ENCODE results near the gene TCAF1. TPM values are rescaled to one million over a fixed set of nuclear protein-coding genes. Genes with fewer than 3 reads are reported as not detected.
"Not testable (repeated sequence)": the region's sequence is repeated elsewhere in the genome, so short reads cannot be mapped to it uniquely, and the experiment has no call there.

TCAF1 gene
- total RNA-seq, 2 donors from 2014 or later: 13.2 to 18.5 TPM

GRCh38 chr7:143876218-143876617 is 25.8 kb downstream of the TCAF1 start:
- Mint-ChIP-seq H3K4me1 (ENCODE audit: low read depth) (no peaks in the 10 kb centered on the region), H3K27ac (no peak overlapping the region), H3K4me3 (no peak overlapping the region), H3K9me3 (no peaks in the 10 kb centered on the region), H3K27me3 (ENCODE audit: low read depth) (peaks cover 5% of the 10 kb centered on the region), H3K36me3 (ENCODE audit: insufficient read depth in 2 of 2) (no peaks in the 10 kb centered on the region)
- ATAC-seq (replicated peaks in 1 of 2) (no peak), DNase-seq (no peak)

DNA sequence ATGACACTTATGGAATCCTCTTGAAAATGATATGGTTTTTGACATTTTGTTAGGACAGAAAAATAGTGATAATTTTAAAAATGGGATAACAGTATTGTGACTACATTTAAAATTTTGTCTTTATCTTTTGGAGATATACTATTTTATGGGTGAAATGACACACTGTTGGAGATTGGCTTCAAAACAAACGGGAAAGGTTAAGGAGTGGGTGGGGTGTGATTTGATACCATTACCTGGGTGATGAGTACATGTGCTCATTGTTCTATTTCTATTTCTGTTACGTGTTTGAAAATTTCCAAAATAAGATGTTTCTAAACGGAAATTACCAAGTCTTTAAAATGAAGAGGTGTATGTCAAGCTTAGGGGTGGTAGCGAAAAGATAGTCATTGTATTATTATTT is 28.7 kb downstream of the TCAF1 start:
- DNase-seq; H3K27ac Mint-ChIP-seq; ATAC-seq (replicated peaks in 1 of 2); H3K27me3 Mint-ChIP-seq (ENCODE audit: low read depth); H3K4me3 Mint-ChIP-seq; H3K9me3 Mint-ChIP-seq; H3K36me3 Mint-ChIP-seq (ENCODE audit: insufficient read depth in 2 of 2); H3K4me1 Mint-ChIP-seq (ENCODE audit: low read depth): not testable (repeated sequence)

DNA sequence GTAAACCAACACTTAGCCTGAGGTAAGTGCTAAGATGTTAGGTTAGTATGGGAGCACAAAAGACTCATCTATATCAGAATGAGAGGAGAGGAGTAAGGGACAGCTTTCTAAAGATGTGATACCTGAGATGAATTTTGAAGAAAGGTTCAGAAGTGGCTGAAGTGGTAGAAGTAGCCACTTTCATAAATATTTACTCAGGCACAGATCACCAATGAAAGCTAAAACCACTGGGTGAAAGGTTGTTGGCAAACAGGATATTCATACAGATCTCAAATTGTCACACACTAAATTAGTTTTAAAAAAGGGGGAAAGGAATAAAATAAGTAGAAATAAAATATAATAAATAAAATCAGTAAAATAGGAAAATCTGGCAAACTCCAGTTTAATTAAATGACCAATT is 30.4 kb downstream of the TCAF1 start:
- not testable (repeated sequence) for H3K27me3 Mint-ChIP-seq (ENCODE audit: low read depth); DNase-seq; H3K36me3 Mint-ChIP-seq (ENCODE audit: insufficient read depth in 2 of 2); H3K4me1 Mint-ChIP-seq (ENCODE audit: low read depth); H3K27ac Mint-ChIP-seq; ATAC-seq (replicated peaks in 1 of 2); H3K9me3 Mint-ChIP-seq; H3K4me3 Mint-ChIP-seq

- H3K36me3 Mint-ChIP-seq (ENCODE audit: insufficient read depth in 2 of 2); H3K9me3 Mint-ChIP-seq; H3K4me1 Mint-ChIP-seq (ENCODE audit: low read depth): not testable (repeated sequence)
These were observed 44.0 kb downstream of the TCAF1 start for GRCh38 chr7:143857994-143858393.

GRCh38 chr7:143855443-143855842 is 46.5 kb downstream of the TCAF1 start:
- not testable (repeated sequence) for H3K9me3 Mint-ChIP-seq; H3K4me1 Mint-ChIP-seq (ENCODE audit: low read depth); H3K36me3 Mint-ChIP-seq (ENCODE audit: insufficient read depth in 2 of 2); H3K4me3 Mint-ChIP-seq; H3K27me3 Mint-ChIP-seq (ENCODE audit: low read depth); ATAC-seq (replicated peaks in 1 of 2); DNase-seq; H3K27ac Mint-ChIP-seq

More at GRCh38 chr7:143857994-143858393, 44.0 kb downstream of the TCAF1 start:
- H3K27me3 Mint-ChIP-seq (ENCODE audit: low read depth); ATAC-seq (replicated peaks in 1 of 2); H3K27ac Mint-ChIP-seq; DNase-seq; H3K4me3 Mint-ChIP-seq: not testable (repeated sequence)

GRCh38 chr7:143850682-143851081 is 51.3 kb downstream of the TCAF1 start:
- no peaks in the 10 kb centered on the region for H3K36me3 Mint-ChIP-seq (ENCODE audit: insufficient read depth in 2 of 2)
- no peak for ATAC-seq (replicated peaks in 1 of 2)
- no peak for DNase-seq
- H3K4me1 Mint-ChIP-seq (ENCODE audit: low read depth): no peaks in the 10 kb centered on the region
- H3K27me3 Mint-ChIP-seq (ENCODE audit: low read depth): no peaks in the 10 kb centered on the region
- H3K9me3 Mint-ChIP-seq: no peaks in the 10 kb centered on the region
- no peak overlapping the region for H3K4me3 Mint-ChIP-seq
- no peak overlapping the region for H3K27ac Mint-ChIP-seq

- no peaks in the 10 kb centered on the region for H3K9me3 Mint-ChIP-seq
- DNase-seq (no peak), ATAC-seq (replicated peaks in 1 of 2) (no peak)
- H3K4me1 Mint-ChIP-seq (ENCODE audit: low read depth): no peaks in the 10 kb centered on the region
- no peak overlapping the region for H3K4me3 Mint-ChIP-seq
- no peaks in the 10 kb centered on the region for H3K27me3 Mint-ChIP-seq (ENCODE audit: low read depth)
- no peak overlapping the region for H3K27ac Mint-ChIP-seq
- H3K36me3 Mint-ChIP-seq (ENCODE audit: insufficient read depth in 2 of 2): peaks cover 0 to 5% of the 10 kb centered on the region in 2 donors
These were observed 52.0 kb downstream of the TCAF1 start for GRCh38 chr7:143849785-143850479.

GRCh38 chr7:143848192-143848591 is 53.8 kb downstream of the TCAF1 start:
- no peaks in the 10 kb centered on the region for H3K9me3 Mint-ChIP-seq
- no peaks in the 10 kb centered on the region for H3K27me3 Mint-ChIP-seq (ENCODE audit: low read depth)
- no peak for ATAC-seq (replicated peaks in 1 of 2)
- no peak overlapping the region for H3K4me3 Mint-ChIP-seq
- DNase-seq: no peak
- no peak overlapping the region for H3K27ac Mint-ChIP-seq
- H3K4me1 Mint-ChIP-seq (ENCODE audit: low read depth): no peaks in the 10 kb centered on the region
- peaks cover 0 to 7% of the 10 kb centered on the region in 2 donors for H3K36me3 Mint-ChIP-seq (ENCODE audit: insufficient read depth in 2 of 2)

- DNase-seq (no peak), ATAC-seq (replicated peaks in 1 of 2) (no peak)
- no peaks in the 10 kb centered on the region for H3K27me3 Mint-ChIP-seq (ENCODE audit: low read depth)
- no peak overlapping the region for H3K27ac Mint-ChIP-seq
- H3K4me3 Mint-ChIP-seq: no peak overlapping the region
- no peaks in the 10 kb centered on the region for H3K9me3 Mint-ChIP-seq
- no peaks in the 10 kb centered on the region for H3K4me1 Mint-ChIP-seq (ENCODE audit: low read depth)
- peaks cover 0 to 7% of the 10 kb centered on the region in 2 donors for H3K36me3 Mint-ChIP-seq (ENCODE audit: insufficient read depth in 2 of 2)
These were observed 55.3 kb downstream of the TCAF1 start for GRCh38 chr7:143846692-143847091.

DNA sequence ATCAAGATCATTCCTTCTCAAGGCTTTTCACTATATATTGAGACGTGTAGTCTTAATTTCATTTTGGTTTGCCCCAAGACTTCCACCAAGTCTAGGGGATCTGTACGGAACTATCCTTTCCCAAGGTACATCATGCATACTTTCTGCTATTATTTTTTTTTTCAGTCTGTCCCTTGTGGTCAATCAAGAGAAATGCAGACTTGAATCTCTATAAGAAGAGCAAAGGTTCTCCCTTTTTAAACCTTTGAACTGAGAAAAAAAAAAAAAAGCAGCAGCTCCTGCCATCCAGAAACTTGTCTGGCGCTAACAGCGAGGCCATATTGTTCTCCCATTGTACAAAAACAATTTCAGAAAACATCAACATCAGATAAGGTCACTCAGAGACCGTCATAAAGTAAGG is 60.3 kb downstream of the TCAF1 start:
- ATAC-seq (replicated peaks in 1 of 2); H3K9me3 Mint-ChIP-seq; H3K27ac Mint-ChIP-seq; H3K4me1 Mint-ChIP-seq (ENCODE audit: low read depth); H3K27me3 Mint-ChIP-seq (ENCODE audit: low read depth); H3K36me3 Mint-ChIP-seq (ENCODE audit: insufficient read depth in 2 of 2); H3K4me3 Mint-ChIP-seq; DNase-seq: not testable (repeated sequence)

GRCh38 chr7:143840062-143840461 is 61.9 kb downstream of the TCAF1 start:
- H3K4me1 Mint-ChIP-seq (ENCODE audit: low read depth); H3K4me3 Mint-ChIP-seq; H3K36me3 Mint-ChIP-seq (ENCODE audit: insufficient read depth in 2 of 2); H3K9me3 Mint-ChIP-seq; DNase-seq; H3K27ac Mint-ChIP-seq; ATAC-seq (replicated peaks in 1 of 2); H3K27me3 Mint-ChIP-seq (ENCODE audit: low read depth): not testable (repeated sequence)

DNA sequence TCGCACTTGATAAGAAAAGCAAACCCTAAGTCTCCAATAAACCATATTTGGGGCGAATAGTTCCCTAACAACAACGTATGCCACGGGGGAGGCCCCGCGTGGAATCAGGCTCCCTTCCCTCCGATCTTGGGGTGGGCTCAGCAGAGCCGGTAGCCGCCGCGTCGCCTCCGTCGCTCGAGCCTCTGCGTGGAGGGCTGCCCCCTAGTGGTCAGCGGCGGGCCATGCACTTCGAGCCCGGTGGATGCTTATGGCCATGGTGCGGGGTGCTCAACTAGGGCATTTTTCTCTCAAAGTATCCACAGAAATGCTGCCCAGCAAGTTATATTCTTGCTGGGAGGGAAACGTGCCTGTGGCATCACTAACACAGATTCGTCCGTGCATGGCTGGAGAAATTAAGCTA is 64.8 kb downstream of the TCAF1 start:
- not testable (repeated sequence) for H3K36me3 Mint-ChIP-seq (ENCODE audit: insufficient read depth in 2 of 2)

DNA sequence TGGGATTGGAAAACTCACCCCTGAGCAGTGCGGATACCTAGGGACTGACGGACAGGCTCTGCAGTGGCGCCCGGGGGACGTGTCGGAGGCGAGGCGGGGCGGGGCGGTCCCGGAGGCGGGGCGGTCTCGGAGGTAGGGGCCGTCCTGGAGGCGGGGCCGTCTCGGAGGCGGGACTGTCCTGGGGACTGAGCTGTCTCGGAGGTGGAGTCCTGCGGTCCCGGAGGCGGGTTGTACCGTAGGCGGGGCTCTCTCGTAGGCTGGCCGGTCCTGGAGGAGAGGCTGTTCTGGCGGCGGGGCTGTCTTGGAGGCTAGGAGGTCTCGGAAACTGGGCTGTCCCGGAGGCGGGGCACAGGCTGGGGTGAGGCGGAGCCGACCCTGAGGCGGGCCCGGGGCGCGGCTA is 65.4 kb downstream of the TCAF1 start:
- not testable (repeated sequence) for H3K9me3 Mint-ChIP-seq; H3K36me3 Mint-ChIP-seq (ENCODE audit: insufficient read depth in 2 of 2); H3K4me1 Mint-ChIP-seq (ENCODE audit: low read depth); H3K27me3 Mint-ChIP-seq (ENCODE audit: low read depth)
- ATAC-seq (replicated peaks in 1 of 2) (peak; percentile 82 to 83), DNase-seq (peak; percentile 98 to 99)
- H3K27ac Mint-ChIP-seq: peak overlapping the region; percentile 73
- peak overlapping the region; percentile 77 to 79 for H3K4me3 Mint-ChIP-seq

More for the DNA sequence above, 64.8 kb downstream of the TCAF1 start:
- not testable (repeated sequence) for H3K27me3 Mint-ChIP-seq (ENCODE audit: low read depth); H3K4me1 Mint-ChIP-seq (ENCODE audit: low read depth); H3K27ac Mint-ChIP-seq; H3K9me3 Mint-ChIP-seq
- peak overlapping the region in 1 of 2 donors; percentile 40 for H3K4me3 Mint-ChIP-seq
- peak; percentile 48 to 58 for ATAC-seq (replicated peaks in 1 of 2)
- DNase-seq: peak; percentile 94 to 98

- H3K27me3 Mint-ChIP-seq (ENCODE audit: low read depth); H3K36me3 Mint-ChIP-seq (ENCODE audit: insufficient read depth in 2 of 2); H3K9me3 Mint-ChIP-seq; H3K4me1 Mint-ChIP-seq (ENCODE audit: low read depth); H3K27ac Mint-ChIP-seq; DNase-seq: not testable (repeated sequence)
- peak overlapping the region; percentile 77 to 79 for H3K4me3 Mint-ChIP-seq
- peak; percentile 54 to 58 for ATAC-seq (replicated peaks in 1 of 2)
These were observed 65.9 kb downstream of the TCAF1 start for GRCh38 chr7:143836088-143836487.
